Measurements from ENCODE around the gene SCGB1D2. TPM values are rescaled to one million over a fixed set of nuclear protein-coding genes. Genes with fewer than 3 reads are reported as not detected.
"Not testable (repeated sequence)": the region's sequence is repeated elsewhere in the genome, so short reads cannot be mapped to it uniquely, and the experiment has no call there.

Gene SCGB1D2, protein sequence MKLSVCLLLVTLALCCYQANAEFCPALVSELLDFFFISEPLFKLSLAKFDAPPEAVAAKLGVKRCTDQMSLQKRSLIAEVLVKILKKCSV
- total RNA-seq (not detected), polyA plus RNA-seq (ENCODE audit: insufficient read depth in 1 of 8, insufficient read length in 8 of 8, low replicate concordance in 1 of 8) (not detected)
- long read RNA-seq, donor 1, result 0 reads
- long read RNA-seq, donor 2, result 0 reads
- long read RNA-seq, donor 3, result 0 reads
- long read RNA-seq, donor 4, result 0 reads
- long read RNA-seq, donor 5, result 0 reads
- long read RNA-seq, donor 6, result 0 reads
- long read RNA-seq, donor 7, result 0 reads
- long read RNA-seq, donor 8, result 0 reads
- long read RNA-seq, donor 9, result 0 reads
- long read RNA-seq, donor 10, result 0 reads
- long read RNA-seq, donor 11, result 0 reads

DNA sequence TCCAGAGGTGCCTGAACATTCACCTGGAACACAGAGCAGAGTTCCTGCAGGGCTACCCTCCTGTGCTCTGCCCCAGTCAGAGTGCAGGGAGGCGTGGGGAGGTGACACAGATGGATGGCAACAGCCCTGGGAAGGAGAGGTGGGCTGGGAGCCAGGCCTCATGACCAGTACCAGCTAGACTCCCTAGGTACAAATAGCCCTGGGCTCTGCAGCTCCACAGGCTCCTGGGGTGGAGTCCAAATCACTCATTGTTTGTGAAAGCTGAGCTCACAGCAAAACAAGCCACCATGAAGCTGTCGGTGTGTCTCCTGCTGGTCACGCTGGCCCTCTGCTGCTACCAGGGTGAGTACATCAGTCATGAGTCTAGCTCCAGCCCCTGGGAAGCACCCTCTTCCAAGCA, at the start of gene SCGB1D2:
Gene SCGB1D2, plus strand, starts transcription at position 219 of the 400 bp plus-strand sequence. Its CDS starts 69 bp downstream, at position 288.
- H3K4me3 ChIP-seq (ENCODE audit: low read length), result no peak within 1 kb of the TSS
- H3K27me3 ChIP-seq (ENCODE audit: control insufficient read depth, insufficient read depth, low read length), result peaks cover 2% of the 10 kb centered on the region
- 24% methylated on average over 3 of the region's 3 CpGs for WGBS (ENCODE audit: insufficient coverage)
- H3K9me3 ChIP-seq (replicated peaks; ENCODE audit: control insufficient read depth, low read depth, low read length), result no peaks in the 10 kb centered on the region
- DNase-seq, result no peak
- no peaks in the 10 kb centered on the region for H3K4me1 ChIP-seq (ENCODE audit: control insufficient read depth, insufficient read depth, low read length)
- no peak within 1 kb of the TSS for H3K27ac ChIP-seq (ENCODE audit: low read length)
- H3K36me3 ChIP-seq (ENCODE audit: control insufficient read depth, insufficient read depth, low read length), result no peaks in the 10 kb centered on the region

DNA sequence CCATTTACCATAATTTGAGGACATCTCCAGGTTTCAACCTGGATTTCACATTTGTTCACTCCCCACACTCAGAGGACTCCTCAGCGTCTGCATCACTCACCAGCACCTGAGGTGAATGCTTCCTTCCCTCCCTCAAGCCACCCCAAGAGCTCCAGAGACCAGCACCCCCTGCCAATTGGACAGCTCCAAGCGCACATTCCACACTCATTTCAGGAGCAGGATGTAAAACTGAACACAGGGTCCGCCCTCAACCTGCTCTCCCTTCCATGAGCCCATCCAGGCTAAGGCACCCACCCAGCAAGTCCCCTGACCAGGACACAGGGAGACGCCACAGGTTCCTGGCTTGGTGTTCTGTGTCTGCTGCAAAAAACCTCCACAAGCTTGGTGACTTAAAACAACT, 48.1 kb upstream of the SCGB1D2 start:
- Histone ChIP-seq H3K9me3 (replicated peaks; ENCODE audit: control insufficient read depth, low read depth, low read length) (no peaks in the 10 kb centered on the region), H3K27me3 (ENCODE audit: control insufficient read depth, insufficient read depth, low read length) (peaks cover 5% of the 10 kb centered on the region), H3K4me1 (ENCODE audit: control insufficient read depth, insufficient read depth, low read length) (no peaks in the 10 kb centered on the region), H3K27ac (ENCODE audit: low read length) (no peak overlapping the region), H3K36me3 (ENCODE audit: control insufficient read depth, insufficient read depth, low read length) (no peaks in the 10 kb centered on the region), H3K4me3 (ENCODE audit: low read length) (no peak overlapping the region)
- no peak for DNase-seq
- 53% methylated on average over 4 of the region's 4 CpGs for whole genome bisulfite sequencing (ENCODE audit: insufficient coverage)

DNA sequence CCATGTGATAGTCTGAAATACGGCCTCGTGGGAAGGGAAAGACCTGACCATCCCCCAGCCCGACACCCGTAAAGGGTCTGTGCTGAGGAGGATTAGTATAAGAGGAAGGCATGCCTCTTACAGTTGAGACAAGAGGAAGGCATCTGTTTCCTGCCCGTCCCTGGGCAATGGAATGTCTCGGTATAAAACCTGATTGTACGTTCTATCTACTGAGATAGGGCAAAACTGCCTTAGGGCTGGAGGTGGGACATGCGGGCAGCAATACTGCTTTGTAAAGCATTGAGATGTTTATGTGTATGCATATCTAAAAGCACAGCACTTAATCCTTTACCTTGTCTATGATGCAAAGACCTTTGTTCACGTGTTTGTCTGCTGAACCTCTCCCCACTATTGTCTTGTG, 47.0 kb upstream of the SCGB1D2 start:
- WGBS (ENCODE audit: insufficient coverage), result 0% methylated on average over 1 of the region's 9 CpGs
- H3K27ac ChIP-seq (ENCODE audit: low read length); H3K4me1 ChIP-seq (ENCODE audit: control insufficient read depth, insufficient read depth, low read length); H3K4me3 ChIP-seq (ENCODE audit: low read length); H3K36me3 ChIP-seq (ENCODE audit: control insufficient read depth, insufficient read depth, low read length); DNase-seq; H3K27me3 ChIP-seq (ENCODE audit: control insufficient read depth, insufficient read depth, low read length); H3K9me3 ChIP-seq (replicated peaks; ENCODE audit: control insufficient read depth, low read depth, low read length): not testable (repeated sequence)

DNA sequence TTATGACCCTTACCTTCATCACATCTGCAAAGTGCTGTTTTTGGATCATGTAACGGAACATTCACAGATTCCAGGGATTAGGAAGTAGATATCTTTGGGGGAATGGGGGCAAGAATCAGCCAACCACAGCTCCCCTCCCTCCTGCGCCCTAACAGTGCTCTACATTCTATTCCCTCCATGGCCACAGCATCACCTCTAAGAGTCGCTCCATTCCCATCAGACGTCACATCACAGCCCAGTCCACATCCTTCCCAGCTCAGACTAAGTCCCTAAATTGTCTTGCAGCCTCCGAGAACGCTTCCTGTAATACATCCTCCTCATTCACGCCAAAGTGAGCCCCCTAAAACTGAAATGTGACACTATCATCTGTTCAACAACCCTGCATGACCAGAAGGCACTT, 46.1 kb upstream of the SCGB1D2 start:
- Histone ChIP-seq H3K27me3 (ENCODE audit: control insufficient read depth, insufficient read depth, low read length) (no peaks in the 10 kb centered on the region), H3K4me1 (ENCODE audit: control insufficient read depth, insufficient read depth, low read length) (no peaks in the 10 kb centered on the region), H3K9me3 (replicated peaks; ENCODE audit: control insufficient read depth, low read depth, low read length) (no peaks in the 10 kb centered on the region), H3K4me3 (ENCODE audit: low read length) (no peak overlapping the region), H3K36me3 (ENCODE audit: control insufficient read depth, insufficient read depth, low read length) (no peaks in the 10 kb centered on the region), H3K27ac (ENCODE audit: low read length) (no peak overlapping the region)
- DNase-seq, result no peak
- 53% methylated on average over 5 of the region's 7 CpGs for WGBS (ENCODE audit: insufficient coverage)

DNA sequence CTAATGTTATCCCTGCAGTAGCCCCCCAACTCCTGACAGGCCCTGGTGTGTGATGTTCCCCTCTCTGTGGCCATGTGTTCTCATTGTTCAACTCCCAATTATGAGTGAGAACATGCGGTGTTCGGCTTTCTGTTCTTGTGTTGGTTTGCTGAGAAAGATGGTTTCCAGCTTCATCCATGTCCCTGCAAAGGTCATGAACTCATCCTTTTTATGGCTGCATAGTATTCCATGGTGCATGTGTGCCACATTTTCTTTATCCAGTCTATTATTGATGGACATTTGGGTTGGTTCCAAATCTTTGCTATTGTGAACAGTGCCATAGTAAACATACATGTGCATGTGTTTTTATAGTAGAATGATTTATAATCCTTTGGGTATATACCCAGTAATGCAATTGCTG, 44.6 kb upstream of the SCGB1D2 start:
- WGBS (ENCODE audit: insufficient coverage), result no CpG with 5 or more reads among the region's 2 CpGs

DNA sequence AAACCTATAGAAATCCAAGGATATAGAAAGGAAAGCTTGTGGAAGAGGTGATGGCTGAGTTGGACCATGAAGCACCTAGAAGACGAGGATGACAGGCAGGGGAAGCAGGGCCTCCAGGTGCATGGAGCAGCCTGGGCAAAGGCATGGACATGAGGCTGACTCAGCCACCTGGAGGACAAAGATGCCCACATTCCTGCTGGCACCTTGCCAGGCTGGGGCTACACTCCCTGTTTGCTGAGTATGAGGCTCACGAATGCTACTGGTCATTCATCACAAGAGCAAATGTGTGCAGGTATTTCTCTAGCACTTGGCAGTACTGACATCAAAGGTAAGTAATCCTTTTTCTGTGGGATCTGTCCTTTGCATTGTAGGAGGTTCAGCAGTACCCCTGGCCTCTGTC, 40.7 kb upstream of the SCGB1D2 start:
- H3K4me1 ChIP-seq (ENCODE audit: control insufficient read depth, insufficient read depth, low read length), result no peaks in the 10 kb centered on the region
- WGBS (ENCODE audit: insufficient coverage), result 75% methylated on average over 2 of the region's 2 CpGs

More for the DNA sequence above, 44.6 kb upstream of the SCGB1D2 start:
- H3K4me3 ChIP-seq (ENCODE audit: low read length); DNase-seq; H3K4me1 ChIP-seq (ENCODE audit: control insufficient read depth, insufficient read depth, low read length); H3K27me3 ChIP-seq (ENCODE audit: control insufficient read depth, insufficient read depth, low read length); H3K36me3 ChIP-seq (ENCODE audit: control insufficient read depth, insufficient read depth, low read length); H3K9me3 ChIP-seq (replicated peaks; ENCODE audit: control insufficient read depth, low read depth, low read length); H3K27ac ChIP-seq (ENCODE audit: low read length): not testable (repeated sequence)

DNA sequence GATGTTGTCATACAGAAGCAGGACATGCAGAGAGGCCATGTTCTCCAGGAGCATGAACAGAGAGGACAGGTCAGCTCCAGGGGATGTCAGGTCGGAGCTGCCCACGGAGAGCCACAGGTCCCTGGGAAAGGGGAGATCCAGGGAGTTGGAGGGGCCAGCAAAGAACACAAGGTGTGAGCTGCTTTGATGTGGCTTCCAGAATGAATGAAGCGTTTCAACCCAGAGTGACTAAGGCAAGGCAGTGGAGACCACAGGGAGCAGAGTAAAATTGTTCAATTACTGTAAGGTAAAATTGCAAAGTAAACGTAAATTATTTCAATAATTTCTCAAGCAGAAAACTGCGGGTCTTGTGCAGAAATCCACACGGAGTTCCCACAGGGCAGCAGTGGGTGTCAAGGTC, 39.1 kb upstream of the SCGB1D2 start:
- Histone ChIP-seq H3K27ac (ENCODE audit: low read length) (no peak overlapping the region), H3K36me3 (ENCODE audit: control insufficient read depth, insufficient read depth, low read length) (no peaks in the 10 kb centered on the region), H3K9me3 (replicated peaks; ENCODE audit: control insufficient read depth, low read depth, low read length) (no peaks in the 10 kb centered on the region), H3K4me3 (ENCODE audit: low read length) (no peak overlapping the region), H3K27me3 (ENCODE audit: control insufficient read depth, insufficient read depth, low read length) (peaks cover 8% of the 10 kb centered on the region), H3K4me1 (ENCODE audit: control insufficient read depth, insufficient read depth, low read length) (no peaks in the 10 kb centered on the region)
- no peak for DNase-seq
- WGBS (ENCODE audit: insufficient coverage), result 52% methylated on average over 5 of the region's 6 CpGs

More for the DNA sequence above, 40.7 kb upstream of the SCGB1D2 start:
- Histone ChIP-seq H3K27ac (ENCODE audit: low read length) (no peak overlapping the region), H3K27me3 (ENCODE audit: control insufficient read depth, insufficient read depth, low read length) (peaks cover 8% of the 10 kb centered on the region), H3K9me3 (replicated peaks; ENCODE audit: control insufficient read depth, low read depth, low read length) (no peaks in the 10 kb centered on the region), H3K36me3 (ENCODE audit: control insufficient read depth, insufficient read depth, low read length) (no peaks in the 10 kb centered on the region), H3K4me3 (ENCODE audit: low read length) (no peak overlapping the region)
- DNase-seq, result no peak

DNA sequence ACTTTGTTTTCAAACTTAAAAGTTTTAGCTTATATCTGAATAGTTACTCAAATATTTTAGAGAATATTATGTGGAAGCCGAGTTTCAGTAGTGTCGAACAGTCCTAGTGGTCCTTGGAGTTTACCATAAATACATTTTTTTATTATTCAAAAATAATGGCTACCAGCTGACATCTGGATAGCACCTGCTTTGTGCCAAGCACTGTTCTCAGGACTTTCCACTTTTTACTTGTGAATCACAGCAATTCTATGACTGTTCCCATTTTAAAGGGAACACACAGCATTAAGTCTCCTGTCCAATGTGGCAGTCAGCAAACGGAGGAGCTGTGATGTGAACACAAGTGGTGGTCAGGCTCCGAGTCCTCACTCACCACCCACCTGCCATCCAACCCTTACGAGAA, 37.6 kb upstream of the SCGB1D2 start:
- Histone ChIP-seq H3K9me3 (replicated peaks; ENCODE audit: control insufficient read depth, low read depth, low read length) (no peaks in the 10 kb centered on the region), H3K4me3 (ENCODE audit: low read length) (no peak overlapping the region), H3K4me1 (ENCODE audit: control insufficient read depth, insufficient read depth, low read length) (no peaks in the 10 kb centered on the region), H3K27ac (ENCODE audit: low read length) (no peak overlapping the region), H3K36me3 (ENCODE audit: control insufficient read depth, insufficient read depth, low read length) (no peaks in the 10 kb centered on the region), H3K27me3 (ENCODE audit: control insufficient read depth, insufficient read depth, low read length) (peaks cover 8% of the 10 kb centered on the region)
- 67% methylated on average over 1 of the region's 5 CpGs for WGBS (ENCODE audit: insufficient coverage)
- DNase-seq, result no peak

DNA sequence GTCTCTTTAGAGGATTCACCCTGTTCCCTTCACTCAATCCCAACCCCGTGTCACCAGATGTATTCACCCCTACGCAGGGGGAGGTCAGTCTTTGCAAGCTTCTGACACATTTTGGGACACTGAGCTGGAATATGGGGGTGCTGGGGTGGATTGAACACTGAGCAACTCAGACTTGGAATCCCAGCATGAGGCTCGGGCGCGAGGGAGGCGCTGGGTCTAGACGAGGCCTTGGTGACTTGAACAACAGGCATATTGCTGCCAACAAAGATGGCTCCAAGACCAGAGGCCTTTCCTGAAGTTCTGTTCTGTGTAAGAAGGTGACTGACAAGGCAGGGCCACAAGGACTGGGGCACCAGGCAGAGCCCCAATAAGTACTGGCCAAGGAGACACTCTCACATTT, 36.6 kb upstream of the SCGB1D2 start:
- Histone ChIP-seq H3K4me1 (ENCODE audit: control insufficient read depth, insufficient read depth, low read length) (no peaks in the 10 kb centered on the region), H3K27me3 (ENCODE audit: control insufficient read depth, insufficient read depth, low read length) (peaks cover 8% of the 10 kb centered on the region), H3K36me3 (ENCODE audit: control insufficient read depth, insufficient read depth, low read length) (no peaks in the 10 kb centered on the region), H3K9me3 (replicated peaks; ENCODE audit: control insufficient read depth, low read depth, low read length) (no peaks in the 10 kb centered on the region), H3K27ac (ENCODE audit: low read length) (no peak overlapping the region), H3K4me3 (ENCODE audit: low read length) (no peak overlapping the region)
- DNase-seq, result no peak
- WGBS (ENCODE audit: insufficient coverage), result 90% methylated on average over 4 of the region's 7 CpGs

DNA sequence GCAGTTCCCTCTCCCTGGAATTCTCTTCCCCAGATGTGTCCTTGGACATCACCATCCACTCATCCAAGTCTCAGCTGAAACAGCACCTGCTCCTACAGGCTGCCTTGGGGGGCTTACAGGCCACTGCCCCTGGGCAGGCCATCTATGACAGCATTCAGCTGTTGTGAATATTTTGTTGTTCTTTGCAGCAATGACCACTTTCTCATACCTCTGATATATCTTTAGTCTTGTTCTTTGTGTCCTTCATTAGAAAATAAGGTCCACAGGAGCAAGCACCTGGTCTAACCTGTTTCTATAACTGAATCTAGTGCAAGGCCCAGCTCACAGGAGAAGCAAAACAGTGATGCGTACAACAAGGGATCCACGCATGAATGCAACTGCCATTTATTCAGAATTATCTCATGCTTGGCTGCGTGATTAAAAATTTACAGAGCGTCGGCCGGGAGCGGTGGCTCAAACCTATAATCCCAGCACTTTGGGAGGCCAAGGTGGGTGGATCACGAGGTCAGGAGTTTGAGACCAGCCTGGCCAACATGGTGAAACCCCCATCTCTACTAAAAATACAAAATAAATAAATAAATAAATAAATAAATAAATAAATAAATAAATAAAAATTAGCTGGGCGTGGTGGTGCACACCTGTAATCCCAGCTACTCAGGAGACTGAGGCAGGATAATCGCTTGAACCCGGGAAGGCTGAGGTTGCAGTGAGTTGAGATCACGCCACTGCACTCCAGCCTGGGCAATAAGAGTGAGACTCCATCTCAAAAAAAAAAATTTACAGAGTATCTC, 35.6 kb upstream of the SCGB1D2 start:
- not testable (repeated sequence) for H3K27ac ChIP-seq (ENCODE audit: low read length); H3K9me3 ChIP-seq (replicated peaks; ENCODE audit: control insufficient read depth, low read depth, low read length); DNase-seq; H3K27me3 ChIP-seq (ENCODE audit: control insufficient read depth, insufficient read depth, low read length); H3K4me1 ChIP-seq (ENCODE audit: control insufficient read depth, insufficient read depth, low read length); H3K36me3 ChIP-seq (ENCODE audit: control insufficient read depth, insufficient read depth, low read length); H3K4me3 ChIP-seq (ENCODE audit: low read length)
- 97% methylated on average over 6 of the region's 12 CpGs for WGBS (ENCODE audit: insufficient coverage)
